Urothelium cell line (cell line): Measurements from ENCODE around the gene C11orf21.
A peak's percentile ranks its signal among the peaks of the same experiment; 100 is the strongest.

Source experiments
- DNase-seq: peaks from one replicate; pipeline ENCODE4 v3.0.0; 2011; ENCODE audit warnings: low spot score, mixed read lengths
- FAIRE-seq: peaks from 2 replicates; lab custom pipeline; 2011; peaks lifted over from hg19 to GRCh38; lab: Jason Lieb, UNC

Gene C11orf21

GRCh38 chr11:2309251-2310072 lies 7.7 kb upstream of the C11orf21 start:
- FAIRE-seq (no peak), DNase-seq (no peak)

- FAIRE-seq: no peak
- no peak for DNase-seq
Measured at GRCh38 chr11:2308713-2309112, 7.0 kb upstream of the C11orf21 start.

GRCh38 chr11:2307501-2308331 lies 6.0 kb upstream of the C11orf21 start:
- FAIRE-seq (no peak), DNase-seq (no peak)

- FAIRE-seq: no peak
- no peak for DNase-seq
Measured at GRCh38 chr11:2306877-2307500, 5.3 kb upstream of the C11orf21 start.

- FAIRE-seq: no peak
- DNase-seq: no peak
Measured at GRCh38 chr11:2306452-2306823, 4.7 kb upstream of the C11orf21 start.

GRCh38 chr11:2305788-2306451 lies 4.2 kb upstream of the C11orf21 start:
- DNase-seq (no peak), FAIRE-seq (no peak)

GRCh38 chr11:2305140-2305778 lies 3.5 kb upstream of the C11orf21 start:
- DNase-seq: peak; percentile 56
- no peak for FAIRE-seq

GRCh38 chr11:2304506-2305139 lies 2.9 kb upstream of the C11orf21 start:
- DNase-seq: no peak

GRCh38 chr11:2303627-2304505 lies 2.1 kb upstream of the C11orf21 start:
- no peak for FAIRE-seq
- no peak for DNase-seq

More at GRCh38 chr11:2304506-2305139, 2.9 kb upstream of the C11orf21 start:
- FAIRE-seq: no peak

GRCh38 chr11:2302896-2303626 lies 1.3 kb upstream of the C11orf21 start:
- DNase-seq: no peak
- FAIRE-seq: no peak

GRCh38 chr11:2302306-2302895 lies 683 bp upstream of the C11orf21 start:
- DNase-seq (no peak), FAIRE-seq (no peak)

- no peak for FAIRE-seq
- no peak for DNase-seq
Measured at GRCh38 chr11:2300936-2301630, 635 bp downstream of the C11orf21 start.

GRCh38 chr11:2300290-2300935 lies 1.3 kb downstream of the C11orf21 start:
- DNase-seq: no peak
- FAIRE-seq: no peak

GRCh38 chr11:2299773-2300172 lies 1.9 kb downstream of the C11orf21 start:
- FAIRE-seq (no peak), DNase-seq (no peak)

- DNase-seq (no peak), FAIRE-seq (no peak)
Measured at GRCh38 chr11:2298795-2299761, 2.6 kb downstream of the C11orf21 start.
